Measurements from ENCODE around the gene PTPRE. TPM values are rescaled to one million over a fixed set of nuclear protein-coding genes. Genes with fewer than 3 reads are reported as not detected.

Gene PTPRE
- total RNA-seq, 1 experiment from 2014 or later = 3.1 TPM

GRCh38 chr10:128068398-128069285 lies 161.7 kb downstream of the PTPRE start:
- TF ChIP-seq NFE2L1 (CRISPR knock-in tag; IDR thresholded peaks at IDR 0.05) = no peak
- TF ChIP-seq TEAD1 (CRISPR knock-in tag; IDR thresholded peaks at IDR 0.05) = no peak
- TF ChIP-seq SOX15 (CRISPR knock-in tag; IDR thresholded peaks at IDR 0.05) = no peak
- TF ChIP-seq ZBTB21 (CRISPR knock-in tag; IDR thresholded peaks at IDR 0.05; ENCODE audit: borderline replicate concordance) = no peak
- no peak for TF ChIP-seq ZNF423 (CRISPR knock-in tag; IDR thresholded peaks at IDR 0.05)
- no peak for TF ChIP-seq AR (CRISPR knock-in tag; IDR thresholded peaks at IDR 0.05)
- TF ChIP-seq MXD4 (CRISPR knock-in tag; IDR thresholded peaks at IDR 0.05; ENCODE audit: borderline replicate concordance) = no peak
- TF ChIP-seq MAX (CRISPR knock-in tag; IDR thresholded peaks at IDR 0.05) = no peak
- no peak for TF ChIP-seq ZMAT4 (CRISPR knock-in tag; IDR thresholded peaks at IDR 0.05)
- TF ChIP-seq PRRX2 (CRISPR knock-in tag; IDR thresholded peaks at IDR 0.05) = no peak
- TF ChIP-seq IRF2 (CRISPR knock-in tag; IDR thresholded peaks at IDR 0.05; ENCODE audit: borderline replicate concordance, low read depth) = no peak
- H3K27me3 Mint-ChIP-seq (ENCODE audit: low read depth) = no peaks in the 10 kb centered on the region
- ChIA-PET CTCF (interaction anchor here (0.6 to 4.6 kb wide), 47 partner anchors 10 to 820 kb away, joined by 3 to 125 read pairs (median 4); partner anchors contain the start of gene PTPRE), POLR2A (interaction anchor here (0.9 to 1.9 kb wide), 3 partner anchors 33 to 199 kb away, joined by 3 to 7 read pairs (median 4); partner anchors contain the start of gene MKI67)
- DNase-seq (ENCODE audit: low spot score) (no peak), ATAC-seq (no peak)
- no peak overlapping the region for H3K4me3 Mint-ChIP-seq
- H3K9me3 Mint-ChIP-seq = peaks cover 6% of the 10 kb centered on the region
- H3K4me1 Mint-ChIP-seq = peaks cover 15% of the 10 kb centered on the region
- no peaks in the 10 kb centered on the region; the same call in 1 of the 2 replicates for H3K36me3 Mint-ChIP-seq
- no peak overlapping the region for H3K27ac Mint-ChIP-seq

GRCh38 chr10:128069351-128070051 lies 162.6 kb downstream of the PTPRE start:
- no peak overlapping the region for H3K27ac Mint-ChIP-seq
- no peaks in the 10 kb centered on the region; the same call in 1 of the 2 replicates for H3K36me3 Mint-ChIP-seq
- no peak overlapping the region for H3K4me3 Mint-ChIP-seq
- ChIA-PET CTCF (interaction anchor here (0.6 to 4.6 kb wide), 47 partner anchors 9 to 819 kb away, joined by 3 to 125 read pairs (median 4); partner anchors contain the start of gene PTPRE), POLR2A (interaction anchor here (0.9 to 1.9 kb wide), 3 partner anchors 34 to 199 kb away, joined by 3 to 7 read pairs (median 4); partner anchors contain the start of gene MKI67)
- peak; percentile 78 for DNase-seq (ENCODE audit: low spot score)
- peak; percentile 89 for ATAC-seq
- H3K27me3 Mint-ChIP-seq (ENCODE audit: low read depth) = no peaks in the 10 kb centered on the region
- TF ChIP-seq ZBTB21 (CRISPR knock-in tag; IDR thresholded peaks at IDR 0.05; ENCODE audit: borderline replicate concordance) (no peak), TCF7 (CRISPR knock-in tag; IDR thresholded peaks at IDR 0.05; ENCODE audit: low read depth) (no peak), ZNF281 (CRISPR knock-in tag; IDR thresholded peaks at IDR 0.05) (no peak), NFYB (CRISPR knock-in tag; conservative IDR thresholded peaks at IDR 0.05; ENCODE audit: low read depth) (no peak), ELF4 (CRISPR knock-in tag; IDR thresholded peaks at IDR 0.05; ENCODE audit: low read depth) (no peak), ZNF532 (CRISPR knock-in tag; IDR thresholded peaks at IDR 0.05; ENCODE audit: borderline replicate concordance) (no peak), MXD4 (CRISPR knock-in tag; IDR thresholded peaks at IDR 0.05; ENCODE audit: borderline replicate concordance) (no peak), IRF2 (CRISPR knock-in tag; IDR thresholded peaks at IDR 0.05; ENCODE audit: borderline replicate concordance, low read depth) (no peak), CTCF (IDR thresholded peaks at IDR 0.05) (peak; percentile 87), MAX (CRISPR knock-in tag; IDR thresholded peaks at IDR 0.05) (0 out of 2 replicates have a peak, but pooled peaks have one; percentile 28)
- peaks cover 6% of the 10 kb centered on the region for H3K9me3 Mint-ChIP-seq
- H3K4me1 Mint-ChIP-seq = peaks cover 8% of the 10 kb centered on the region
